AG04450 (cell line): ENCODE results near the gene SLC8A3. TPM values are rescaled to one million over a fixed set of nuclear protein-coding genes. Genes with fewer than 3 reads are reported as not detected.

ENCODE experiments used
- CTCF ChIA-PET: fragments of 300-600, 350-600 bp; formaldehyde crosslinking; extraction: SDS; loops from one replicate; lab custom pipeline; 2022; ENCODE audit warnings: antibody characterized with exemption, inconsistent platforms; lab: Charles Lee
- POLR2A ChIA-PET: fragments of 350-600 bp; formaldehyde crosslinking; extraction: SDS; loops from one replicate; lab custom pipeline; 2021; ENCODE audit warnings: antibody characterized with exemption, inconsistent platforms; lab: Yijun Ruan, JAX
- DNase-seq: peaks from one replicate; pipeline ENCODE4 v3.0.0-alpha.2; 2011; ENCODE audit warnings: low read depth, low spot score
- H3K27ac ChIP-seq: one replicate; pipeline ENCODE4 v1.5.1; 2012; ENCODE audit warnings: low read depth, low read length, control low read depth
- H3K27me3 ChIP-seq: one replicate; pipeline ENCODE4 v1.6.0; 2012; ENCODE audit warnings: low read length; ENCODE audit not compliant: control insufficient read depth, insufficient read depth
- H3K4me3 ChIP-seq: 2 replicates; pipeline ENCODE4 v1.5.1; 2011; ENCODE audit warnings: mild to moderate bottlenecking, low read depth, low read length, control low read depth
- H3K9me3 ChIP-seq: 2 replicates; pipeline ENCODE4 v1.5.1; 2012; ENCODE audit warnings: low read length; ENCODE audit not compliant: control insufficient read depth, insufficient read depth
- polyA plus RNA-seq: library from polyadenylated mRNA; depleted of rRNA; stranded (reverse); fragments of >200 nt; gene quantifications from 2 replicates; pipeline ENCODE4 v1.2.3, GENCODE V29; 2011
- TF ChIP-seq, protein P1 (sequence below): IDR thresholded peaks from 2 replicates; pipeline ENCODE4 v1.5.1; 2011; ENCODE audit warnings: low read depth, low read length, control low read depth, inconsistent platforms

The SLC8A3 gene
- polyA plus RNA-seq, 1 experiment = not detected

DNA sequence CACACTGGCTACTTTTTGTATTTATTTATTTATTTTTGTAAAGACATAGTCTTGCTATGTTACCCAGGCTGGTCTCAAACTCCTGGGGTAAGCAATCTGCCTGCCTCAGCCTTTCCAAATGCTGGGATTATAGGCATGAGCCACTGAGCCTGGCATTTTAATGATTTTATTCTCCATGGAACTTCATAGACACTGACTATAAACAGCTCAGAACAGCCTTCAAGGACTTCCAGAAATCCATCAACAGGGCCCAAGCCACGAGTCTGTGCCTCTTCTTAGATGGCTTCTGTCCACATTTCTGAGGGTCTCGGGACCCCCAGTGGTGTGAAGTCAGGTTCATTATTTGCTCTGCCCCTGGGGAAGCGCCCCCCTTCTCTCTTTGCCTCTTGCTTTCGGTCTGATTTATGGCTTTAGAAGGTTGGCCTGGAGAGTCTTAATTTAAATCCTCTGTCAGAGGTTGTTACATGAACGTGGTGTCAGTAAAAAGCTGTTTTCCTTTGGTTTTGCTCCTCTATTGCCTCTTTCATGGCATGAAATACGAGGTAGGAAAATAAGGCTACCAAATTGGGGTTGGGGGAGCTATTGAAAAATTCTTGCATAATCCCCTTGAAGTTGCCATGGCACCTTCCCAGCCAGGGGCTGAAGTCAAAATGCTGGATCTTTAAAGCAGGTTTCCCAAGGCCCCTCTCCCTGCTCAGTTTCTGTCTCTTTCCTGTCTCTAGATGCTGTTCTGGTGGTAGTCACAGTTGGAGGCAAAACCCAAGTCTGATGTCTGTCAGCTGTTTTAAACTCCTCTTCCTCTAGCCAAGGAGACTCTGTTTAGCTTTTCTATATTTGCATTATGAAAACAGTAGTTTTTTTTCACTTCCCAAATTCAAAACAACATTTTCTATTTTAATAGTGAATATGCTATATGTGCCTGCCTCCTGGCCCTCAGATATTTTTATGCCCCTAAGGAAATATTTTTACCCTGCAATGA lies 180.2 kb downstream of the SLC8A3 start:
- POLR2A ChIA-PET = no interaction called here

DNA sequence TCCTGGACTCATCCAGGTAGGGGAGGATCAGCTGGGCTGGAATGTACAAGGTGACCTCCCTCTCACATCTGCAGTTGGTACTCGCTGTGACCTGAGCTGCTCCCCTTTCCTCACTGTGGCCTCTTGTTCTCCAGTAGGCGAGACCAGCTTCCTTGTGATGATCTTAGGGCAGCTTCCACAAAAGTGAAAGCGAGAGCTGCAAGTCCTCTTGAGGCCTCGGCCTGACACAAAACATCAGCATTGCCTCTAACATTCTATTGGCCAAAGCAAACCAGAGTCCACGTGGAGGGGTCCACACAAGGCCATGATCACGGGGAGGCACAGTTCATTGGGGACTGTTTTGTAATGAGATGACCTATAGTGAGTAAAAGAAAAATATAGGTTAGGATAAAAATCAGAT lies 182.1 kb downstream of the SLC8A3 start:
- ChIA-PET CTCF (interaction anchor here (0.6 to 2.8 kb wide), 2 partner anchors 22 to 280 kb away, joined by 3 to 11 read pairs; no protein-coding TSS in a partner anchor), POLR2A (interaction anchor here (0.6 kb wide), 1 partner anchor 21 kb away, joined by 3 read pairs; no protein-coding TSS in a partner anchor)
- Histone ChIP-seq H3K27ac (no peak overlapping the region), H3K27me3 (no peaks in the 10 kb centered on the region), H3K4me3 (no peak overlapping the region), H3K9me3 (no peaks in the 10 kb centered on the region)
- TF ChIP-seq, protein P1, sequence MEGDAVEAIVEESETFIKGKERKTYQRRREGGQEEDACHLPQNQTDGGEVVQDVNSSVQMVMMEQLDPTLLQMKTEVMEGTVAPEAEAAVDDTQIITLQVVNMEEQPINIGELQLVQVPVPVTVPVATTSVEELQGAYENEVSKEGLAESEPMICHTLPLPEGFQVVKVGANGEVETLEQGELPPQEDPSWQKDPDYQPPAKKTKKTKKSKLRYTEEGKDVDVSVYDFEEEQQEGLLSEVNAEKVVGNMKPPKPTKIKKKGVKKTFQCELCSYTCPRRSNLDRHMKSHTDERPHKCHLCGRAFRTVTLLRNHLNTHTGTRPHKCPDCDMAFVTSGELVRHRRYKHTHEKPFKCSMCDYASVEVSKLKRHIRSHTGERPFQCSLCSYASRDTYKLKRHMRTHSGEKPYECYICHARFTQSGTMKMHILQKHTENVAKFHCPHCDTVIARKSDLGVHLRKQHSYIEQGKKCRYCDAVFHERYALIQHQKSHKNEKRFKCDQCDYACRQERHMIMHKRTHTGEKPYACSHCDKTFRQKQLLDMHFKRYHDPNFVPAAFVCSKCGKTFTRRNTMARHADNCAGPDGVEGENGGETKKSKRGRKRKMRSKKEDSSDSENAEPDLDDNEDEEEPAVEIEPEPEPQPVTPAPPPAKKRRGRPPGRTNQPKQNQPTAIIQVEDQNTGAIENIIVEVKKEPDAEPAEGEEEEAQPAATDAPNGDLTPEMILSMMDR = no peak
- DNase-seq = no peak

More for the DNA sequence above, 180.2 kb downstream of the SLC8A3 start:
- H3K27ac ChIP-seq = no peak overlapping the region
- no peaks in the 10 kb centered on the region for H3K27me3 ChIP-seq
- H3K4me3 ChIP-seq = no peak overlapping the region
- TF ChIP-seq, protein P1 = no peak
- no peaks in the 10 kb centered on the region for H3K9me3 ChIP-seq
- DNase-seq = no peak
- CTCF ChIA-PET = interaction anchor here (0.9 to 2.8 kb wide), 3 partner anchors 18 to 191 kb away, joined by 5 to 11 read pairs (median 5); no protein-coding TSS in a partner anchor

DNA sequence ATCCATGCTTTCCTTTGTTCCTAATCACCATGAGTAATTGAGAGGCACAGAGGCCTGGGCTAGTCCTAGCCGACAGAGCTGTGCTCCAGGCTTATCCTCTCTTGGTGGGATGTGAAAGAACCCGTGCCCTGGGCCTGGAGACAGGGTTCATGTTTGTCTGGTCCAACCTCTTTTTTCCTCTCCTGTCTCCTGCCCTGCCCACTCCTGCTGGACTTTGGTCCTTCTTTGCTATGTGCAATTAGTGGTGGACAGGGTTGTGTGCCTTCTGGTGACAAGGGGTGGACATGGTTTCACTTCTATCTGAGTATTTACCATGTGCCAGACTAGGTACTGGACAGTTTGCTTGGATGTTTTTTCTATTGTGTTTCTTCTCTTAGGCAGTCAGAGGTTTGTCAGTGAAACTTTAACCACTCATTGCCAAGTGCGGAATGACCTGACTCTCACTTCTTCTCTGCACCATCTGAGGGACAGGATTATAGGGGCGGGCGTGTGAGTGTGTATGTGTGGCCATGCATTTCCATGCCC lies 183.4 kb downstream of the SLC8A3 start:
- H3K27ac ChIP-seq = peak overlapping the region; percentile 39
- CTCF ChIA-PET = no interaction called here
- POLR2A ChIA-PET = no interaction called here

DNA sequence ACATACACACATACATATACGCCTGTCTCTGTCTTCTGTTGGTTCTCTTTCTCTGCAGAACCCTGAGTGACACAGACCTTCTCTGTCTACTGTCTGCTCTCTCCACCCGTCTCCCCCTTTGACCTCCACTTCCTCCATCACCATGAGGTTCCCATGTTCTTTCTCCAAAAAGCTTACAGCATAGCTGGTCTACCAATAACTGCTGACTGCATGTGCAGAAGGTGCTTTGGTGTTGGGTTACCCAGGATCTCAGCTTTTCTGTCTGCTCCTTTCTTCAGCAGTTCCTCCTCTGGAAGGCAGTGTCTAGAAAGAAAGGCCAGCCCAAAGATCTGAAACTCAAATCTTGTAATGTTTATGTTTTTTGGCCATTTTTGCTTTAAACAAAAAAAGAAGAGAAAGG lies 184.0 kb downstream of the SLC8A3 start:
- DNase-seq = no peak
- Histone ChIP-seq H3K27ac (peak overlapping the region; percentile 39), H3K4me3 (no peak overlapping the region), H3K27me3 (no peaks in the 10 kb centered on the region), H3K9me3 (no peaks in the 10 kb centered on the region)
- POLR2A ChIA-PET = no interaction called here
- CTCF ChIA-PET = interaction anchor here (1.4 kb wide), 1 partner anchor 23 kb away, joined by 3 read pairs; no protein-coding TSS in a partner anchor
- TF ChIP-seq, protein P1 = no peak

More for the DNA sequence above, 183.4 kb downstream of the SLC8A3 start:
- Histone ChIP-seq H3K4me3 (no peak overlapping the region), H3K9me3 (no peaks in the 10 kb centered on the region), H3K27me3 (no peaks in the 10 kb centered on the region)
- TF ChIP-seq, protein P1 = no peak
- no peak for DNase-seq
